Endothelial cell of umbilical vein (primary cell): ENCODE data around the gene SLC47A2.

ENCODE experiments used
- CTCF ChIP-seq, 2 donors: IDR thresholded peaks; 1 replicate in 1 of 2; 2 replicates in 1 of 2; pipeline ENCODE4 v1.5.1; 2011; ENCODE audit warnings: low read length in 2 of 2, mild to moderate bottlenecking in 2 of 2, moderate library complexity in 2 of 2, control low read depth in 1 of 2, inconsistent platforms in 1 of 2, low read depth in 1 of 2; ENCODE audit not compliant: insufficient read depth in 1 of 2; ENCODE audit errors: extremely low read depth in 1 of 2
- EZH2 ChIP-seq: IDR thresholded peaks from 2 replicates; pipeline ENCODE4 v1.6.1; 2012; ENCODE audit warnings: borderline replicate concordance, low read depth, mild to moderate bottlenecking, moderate library complexity, low read length, inconsistent platforms; ENCODE audit not compliant: severe bottlenecking
- FOS ChIP-seq: IDR thresholded peaks from 2 replicates; pipeline ENCODE4 v1.6.1; 2011; ENCODE audit warnings: mild to moderate bottlenecking, low read length, moderate library complexity, borderline replicate concordance; ENCODE audit not compliant: insufficient read depth
- POLR2A ChIP-seq: IDR thresholded peaks from 2 replicates; pipeline ENCODE4 v1.6.1; 2012; ENCODE audit warnings: low read depth, mild to moderate bottlenecking, control low read depth, low read length

- TF ChIP-seq CTCF (IDR thresholded peaks at IDR 0.05; ENCODE audit: extremely low read depth in 1 of 2, insufficient read depth in 1 of 2, low read depth in 1 of 2, low read length in 2 of 2), result no peak
- TF ChIP-seq EZH2, result no peak
- no peak for TF ChIP-seq POLR2A
- no peak for TF ChIP-seq FOS
Observed at GRCh38 chr17:19717411-19717908, 1.1 kb upstream of the SLC47A2 start.
